DMS79 (cell line): ENCODE data around the gene RBFOX2.
"Not testable (repeated sequence)": the region's sequence is repeated elsewhere in the genome, so short reads cannot be mapped to it uniquely, and the experiment has no call there.

Experiments
- DNase-seq: peaks from one replicate; lab custom pipeline; 2025; lab: John Stamatoyannopoulos, UW

The RBFOX2 gene

GRCh38 chr22:36039125-36039524 lies 10.5 kb upstream of the RBFOX2 start:
- DNase-seq, result no peak

DNA sequence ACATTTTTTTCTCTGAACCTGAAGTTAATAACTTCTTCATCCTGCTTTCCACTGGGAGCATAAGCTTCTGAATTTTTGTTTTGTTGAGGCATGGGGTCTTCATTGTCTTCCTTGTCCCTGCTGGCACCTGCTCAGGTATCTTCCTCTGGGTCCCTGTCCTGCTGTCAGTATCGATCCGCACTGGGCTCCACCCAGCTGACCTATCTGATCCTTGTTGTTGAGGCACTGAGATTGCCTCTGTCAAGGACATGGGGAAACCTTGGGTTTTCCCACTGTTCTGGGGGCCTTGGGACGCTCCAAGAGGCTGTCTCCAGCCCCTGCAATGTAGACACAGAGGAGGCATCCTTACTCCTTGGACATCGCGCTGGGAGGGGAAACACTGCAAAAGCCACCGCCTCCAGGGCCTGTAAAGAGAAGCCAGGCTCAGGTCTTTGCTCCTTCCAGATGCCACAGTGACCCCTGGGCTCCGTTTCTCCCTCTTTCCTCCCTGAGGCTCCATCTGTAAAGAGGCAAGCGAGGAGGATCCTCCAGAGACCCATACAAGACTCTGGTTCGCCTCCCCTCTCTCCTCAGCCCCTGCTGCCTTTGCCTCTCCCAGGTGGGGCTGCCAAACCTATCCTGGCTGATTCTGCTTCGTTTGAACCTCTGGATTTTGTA lies 8.6 kb upstream of the RBFOX2 start:
- no peak for DNase-seq

DNA sequence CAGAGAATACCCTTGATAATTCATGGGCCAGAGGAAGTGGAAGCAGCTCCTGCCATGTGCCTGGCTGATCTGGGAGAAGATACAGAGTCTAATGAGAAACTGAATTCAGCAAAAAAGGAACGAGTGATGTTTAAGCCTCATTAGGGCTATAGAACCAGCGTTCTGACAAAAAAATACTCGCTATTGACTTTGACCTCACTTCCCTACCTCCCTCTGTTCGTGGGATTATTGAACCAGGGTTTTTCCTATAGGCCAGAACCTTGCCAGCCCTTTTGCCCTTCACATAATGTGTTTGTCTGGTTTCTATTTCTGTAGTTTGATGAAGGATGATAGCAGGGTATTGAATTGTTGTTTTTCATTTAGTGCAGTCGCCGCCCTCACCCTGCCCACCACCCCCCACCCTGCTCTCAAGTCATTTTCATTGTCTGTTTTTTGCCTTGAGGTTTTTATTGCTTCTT lies 7.6 kb upstream of the RBFOX2 start:
- DNase-seq, result no peak

GRCh38 chr22:36032611-36033010 lies 4.0 kb upstream of the RBFOX2 start:
- DNase-seq, result no peak

GRCh38 chr22:36029406-36029755 lies 757 bp upstream of the RBFOX2 start:
- DNase-seq, result no peak

GRCh38 chr22:36027935-36028645 lies 534 bp downstream of the RBFOX2 start:
- DNase-seq, result no peak

- DNase-seq, result no peak
Observed at GRCh38 chr22:36027579-36027934, 1.1 kb downstream of the RBFOX2 start.

DNA sequence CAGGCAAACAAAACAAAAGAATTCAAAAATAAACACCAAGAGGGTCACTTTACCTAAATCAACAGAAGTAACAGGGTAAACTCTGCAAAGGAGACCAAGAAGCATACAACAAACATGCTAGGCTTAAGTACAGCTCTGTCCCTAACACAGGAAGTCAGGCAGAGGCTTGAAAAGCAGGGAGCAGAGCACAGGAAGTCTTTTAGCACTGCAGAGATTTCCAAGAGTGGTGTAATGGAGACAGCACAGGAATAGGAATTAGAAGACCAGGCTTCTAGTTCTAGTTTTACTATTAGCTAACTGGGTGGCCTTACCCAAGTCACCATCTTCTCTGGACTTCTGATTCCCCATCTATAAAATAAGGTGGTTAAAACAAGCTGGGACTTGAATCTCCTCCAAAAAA lies 1.9 kb downstream of the RBFOX2 start:
- no peak for DNase-seq

DNA sequence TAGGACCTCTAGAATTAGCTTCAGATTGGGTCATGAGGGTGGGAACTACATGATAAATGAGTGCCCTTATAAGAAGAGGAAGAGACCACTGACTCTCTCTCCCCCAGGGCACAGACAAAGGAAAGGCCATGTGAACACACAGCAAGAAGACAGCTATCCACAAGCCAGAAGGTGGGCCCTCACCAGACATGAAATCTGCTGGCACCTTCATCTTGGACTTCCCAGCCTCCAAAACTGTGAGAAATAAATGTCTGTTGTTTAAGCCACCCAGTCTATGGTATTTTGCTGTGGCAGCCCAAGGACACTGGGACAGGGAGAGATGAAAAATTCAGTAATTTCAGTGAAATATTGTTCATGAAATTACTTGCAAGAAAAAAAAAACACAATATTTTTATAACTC lies 5.9 kb downstream of the RBFOX2 start:
- DNase-seq, result no peak

DNA sequence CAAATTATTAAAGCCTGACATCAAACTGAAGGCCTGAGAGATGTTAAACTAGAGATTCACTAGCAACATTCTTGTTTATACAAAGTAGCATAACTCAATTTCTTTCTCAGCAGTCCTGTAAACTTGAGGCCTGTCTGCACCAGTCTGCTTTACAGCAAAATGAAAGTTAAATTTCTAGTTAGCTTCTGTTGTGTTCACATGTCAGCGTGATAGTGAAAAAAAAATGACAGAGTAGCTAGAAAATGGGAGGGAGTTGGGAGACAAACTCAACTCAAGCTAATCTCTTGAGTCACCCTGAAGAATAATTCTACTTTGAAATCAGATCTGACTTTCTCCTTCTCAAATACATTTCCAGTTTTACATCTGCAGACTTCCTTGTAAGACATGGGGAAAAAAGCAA lies 6.5 kb downstream of the RBFOX2 start:
- no peak for DNase-seq

DNA sequence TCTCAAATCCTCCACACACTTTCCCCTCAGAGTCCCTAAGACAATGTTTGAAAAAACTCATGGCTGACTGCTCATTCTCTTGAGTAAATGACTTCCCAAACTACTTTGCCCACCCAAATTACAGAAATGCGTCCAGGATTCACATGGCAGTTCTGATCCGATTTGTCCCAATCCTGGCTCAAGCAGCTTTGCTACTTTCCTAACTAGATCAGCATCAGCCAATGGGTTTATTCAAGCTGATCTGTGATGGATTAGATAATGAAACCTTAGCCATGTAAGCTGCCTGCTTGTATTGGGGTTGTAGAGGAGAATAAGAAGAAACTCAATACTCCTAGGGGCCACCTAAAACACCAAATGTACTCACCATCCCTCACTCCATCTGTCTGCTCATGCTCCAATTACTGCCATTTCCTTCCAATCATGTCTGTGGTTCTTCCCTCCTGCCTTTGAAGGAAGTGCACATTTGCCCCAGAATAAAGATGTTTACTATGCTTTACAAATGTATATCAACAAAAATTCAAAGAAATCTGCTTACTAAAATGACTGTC lies 6.9 kb downstream of the RBFOX2 start:
- no peak for DNase-seq

GRCh38 chr22:36020865-36021264 lies 7.8 kb downstream of the RBFOX2 start:
- not testable (repeated sequence) for DNase-seq

DNA sequence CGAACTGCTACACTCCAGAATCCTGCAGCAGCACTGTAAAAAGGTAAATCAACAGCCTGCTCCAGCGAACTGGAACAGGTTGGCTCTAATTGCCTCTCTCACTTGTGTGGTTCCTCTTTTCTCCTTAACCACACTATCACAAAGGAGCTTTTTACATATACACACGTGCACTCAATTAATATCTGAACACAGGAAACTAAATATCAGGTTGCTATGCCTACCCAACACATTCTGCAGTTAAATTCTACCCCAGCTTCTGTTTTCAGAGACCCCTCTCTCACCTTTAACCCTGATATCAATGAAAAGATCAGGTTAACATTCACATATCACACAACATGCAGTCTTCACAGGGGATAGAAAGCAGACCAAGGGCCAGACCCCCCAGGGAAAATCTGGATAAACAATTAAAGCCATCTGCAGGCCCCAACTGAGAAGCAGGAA lies 11.0 kb downstream of the RBFOX2 start:
- DNase-seq, result peak; percentile 53

- no peak for DNase-seq
Observed at GRCh38 chr22:36016684-36017083, 11.9 kb downstream of the RBFOX2 start.

DNA sequence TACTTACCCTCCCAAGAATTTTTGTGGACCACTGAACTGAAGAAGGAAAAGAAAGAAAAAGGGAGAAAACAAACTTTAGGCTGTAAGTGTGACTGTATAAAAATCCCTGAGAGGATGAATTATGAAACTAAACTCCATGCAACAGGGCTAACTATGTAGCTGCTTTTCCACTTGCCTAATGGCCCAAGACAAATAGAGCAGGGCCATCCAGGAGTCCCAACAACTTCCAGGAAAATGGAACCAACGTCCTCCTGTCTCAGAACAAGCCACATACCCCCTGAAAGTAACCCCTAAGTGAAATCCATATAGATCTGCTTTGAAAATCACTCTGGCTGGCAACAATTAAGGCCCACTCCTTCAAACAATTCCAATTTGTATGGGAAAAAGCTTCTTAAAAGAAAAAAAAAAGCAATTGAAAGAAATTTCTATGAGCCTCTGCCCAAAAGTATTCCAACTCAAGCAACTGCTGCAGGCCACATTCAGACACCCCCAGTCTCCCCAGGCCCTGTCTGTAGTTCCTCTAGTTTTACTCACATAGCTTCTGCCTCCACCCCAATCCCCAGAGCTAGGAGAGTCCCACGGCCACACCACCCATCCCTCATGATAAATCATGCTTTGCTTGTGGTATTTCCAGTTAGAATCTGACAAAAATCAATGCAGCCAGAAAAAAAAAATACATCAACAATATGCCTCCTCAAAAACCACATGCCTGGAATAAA lies 12.7 kb downstream of the RBFOX2 start:
- DNase-seq, result no peak

GRCh38 chr22:36015155-36015810 lies 13.3 kb downstream of the RBFOX2 start:
- DNase-seq, result no peak

- no peak for DNase-seq
Observed at GRCh38 chr22:36014546-36015074, 14.0 kb downstream of the RBFOX2 start.

DNA sequence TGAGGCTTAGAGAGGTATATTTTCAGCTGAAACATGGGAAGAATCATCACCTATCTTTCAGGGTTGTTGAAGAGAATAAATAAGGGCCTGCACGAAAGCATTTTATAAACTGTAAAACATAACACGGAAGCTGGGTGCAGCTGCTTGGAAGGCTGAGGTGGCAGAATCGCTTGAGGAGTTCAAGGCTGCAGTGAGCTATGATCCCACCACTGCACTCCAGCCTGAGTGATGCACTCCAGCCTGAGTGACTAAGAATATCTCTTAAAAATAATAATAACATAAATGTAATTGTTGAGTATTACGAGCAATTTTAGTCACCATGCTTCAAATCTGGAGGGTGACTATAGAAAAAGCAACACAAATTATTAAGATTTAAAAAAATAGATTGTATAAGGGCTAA lies 16.3 kb downstream of the RBFOX2 start:
- no peak for DNase-seq

- DNase-seq, result no peak
Observed at GRCh38 chr22:36010882-36011281, 17.7 kb downstream of the RBFOX2 start.

DNA sequence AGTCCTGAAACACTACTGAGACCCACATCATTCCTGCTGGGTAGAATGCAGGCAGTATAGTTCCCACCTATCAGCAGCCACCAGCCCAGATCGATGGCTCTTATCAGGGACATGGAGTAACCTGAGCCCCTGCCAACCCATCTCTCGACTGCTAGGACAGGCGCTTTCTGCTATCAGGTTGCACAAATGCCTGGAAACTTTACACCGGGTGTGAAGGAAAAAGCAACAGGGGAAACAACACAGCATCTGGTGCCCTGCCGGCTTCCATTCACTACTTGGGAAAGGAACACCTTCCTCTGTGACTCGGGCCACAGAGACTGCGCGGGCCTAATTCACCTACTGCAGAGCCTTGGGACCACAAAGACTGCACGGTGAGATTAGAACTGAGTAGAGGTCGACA lies 18.5 kb downstream of the RBFOX2 start:
- DNase-seq, result no peak

GRCh38 chr22:36009085-36009484 lies 19.5 kb downstream of the RBFOX2 start:
- no peak for DNase-seq

DNA sequence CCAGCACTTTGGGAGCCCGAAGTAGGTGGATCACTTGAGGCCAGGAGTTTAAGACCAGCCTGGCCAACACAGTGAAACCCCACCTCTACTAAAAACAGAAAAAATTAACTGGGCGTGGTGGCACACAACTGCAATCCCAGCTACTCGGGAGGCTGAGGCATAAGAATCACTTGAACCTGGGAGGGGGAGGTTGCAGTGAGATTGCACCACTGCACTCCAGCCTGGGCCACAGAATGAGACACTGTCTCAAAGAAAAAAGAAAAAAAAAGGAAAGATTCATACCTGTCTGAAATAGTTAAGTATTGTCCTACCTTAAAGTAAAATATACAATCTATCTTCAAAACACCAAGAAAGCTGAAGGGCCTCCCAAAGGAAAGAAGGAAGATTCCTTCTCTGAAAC lies 20.1 kb downstream of the RBFOX2 start:
- DNase-seq, result no peak
